Adrenal gland (tissue), 12 donors: ENCODE results near the gene CISH. TPM values are rescaled to one million over a fixed set of nuclear protein-coding genes. Genes with fewer than 3 reads are reported as not detected.

ENCODE experiments used
- DNase-seq, 7 donors: peaks; one replicate each; pipeline ENCODE4 v3.0.0-alpha.2; 2019 to 2020
- H3K27ac ChIP-seq, 5 donors: fragments of 200-600 bp; sonication (generic) in 4 of 5; 1 replicate in 3 of 5; 2 replicates in 2 of 5; pipeline versions ENCODE4 v1.5.1 to v1.8.0; 2016 to 2020; ENCODE audit warnings: mild to moderate bottlenecking in 1 of 5
- H3K27me3 ChIP-seq: fragments of 200-600 bp; 2 replicates; pipeline ENCODE4 v1.8.0; 2021
- H3K36me3 ChIP-seq, 2 donors: fragments of 200-600 bp; replicated peaks in 1 of 2; 1 replicate in 1 of 2; 2 replicates in 1 of 2; pipeline versions ENCODE4 v1.5.1 to v1.8.0; 2018 to 2022
- H3K4me1 ChIP-seq, 2 donors: fragments of 200-600 bp; replicated peaks in 1 of 2; 1 replicate in 1 of 2; 2 replicates in 1 of 2; pipeline versions ENCODE4 v1.5.1 to v1.8.0; 2018 to 2021
- H3K4me3 ChIP-seq, 4 donors: fragments of 200-600 bp; sonication (generic) in 3 of 4; one replicate each; pipeline ENCODE4 v1.5.1; 2016 to 2018
- H3K9me3 ChIP-seq, 3 donors: fragments of 200-600 bp; sonication (generic) in 1 of 3; replicated peaks in 1 of 3; 1 replicate in 2 of 3; 2 replicates in 1 of 3; pipeline versions ENCODE4 v1.5.1 to v1.8.0; 2016 to 2021
- CTCF ChIP-seq, 6 experiments: fragments of 450-650 bp in 4 of 6; fragments of 200-600 bp in 2 of 6; sonication (generic) in 1 of 6; IDR thresholded peaks; 1 replicate in 5 of 6; 2 replicates in 1 of 6; pipeline versions ENCODE4 v1.5.1 to v1.8.0; 2016 to 2021; ENCODE audit warnings: antibody characterized with exemption in 6 of 6, mild to moderate bottlenecking in 2 of 6, moderate library complexity in 1 of 6
- POLR2A ChIP-seq, 2 donors: fragments of 450-650 bp; IDR thresholded peaks; one replicate each; pipeline ENCODE4 v1.6.1; 2017; ENCODE audit warnings: antibody characterized with exemption in 2 of 2, mild to moderate bottlenecking in 2 of 2, moderate library complexity in 1 of 2
- WGBS, 4 donors: extraction: QIAGEN DNeasy Blood & Tissue Kit in 2 of 4; methylation state at CpG; one replicate each; pipeline versions ENCODE4 v1.1.5 to v1.1.7; 2013 to 2017; 5-methylcytosine and 5-hydroxymethylcytosine counted together
- intact Hi-C, 2 donors: fragments of 100-400 bp; cut with DNase I; formaldehyde crosslinking; loops; one replicate each; pipeline versions ENCODE4 v1.14.1 to v1.15.0; 2022 to 2023
- polyA plus RNA-seq, 3 donors: library from polyadenylated mRNA; stranded (reverse); fragments of 200-250 nt in 2 of 3; fragments of 350-450 nt in 1 of 3; fragmentation: Illumina TruSeq in 1 of 3; extraction: RNeasy Lipid Tissue Mini Kit (QIAGEN cat#74804) in 1 of 3; gene quantifications; one replicate each; pipeline ENCODE4 v1.2.3, GENCODE V29; 2013 to 2014
- total RNA-seq, 9 donors: library from RNA; depleted of rRNA in 4 of 9; stranded (reverse); fragments of >200 nt in 4 of 9; fragments of 120-200 nt in 1 of 9; fragmentation: NEBNext Ultra II Directional in 1 of 9; extraction: Animal tissue kit (Norgen Biotek cat#: 25700) in 1 of 9; gene quantifications; one replicate each; pipeline versions ENCODE4 v1.1.0 to v1.2.4, GENCODE V29; 2013 to 2023
- donor health status: healthy with polysubstance abuse.
- donor health status: Bipolar disorder and iron deficiency.
- donor health status: DM: yes; HTN: yes; CAD: no.
- donor health status: DM: no; HTN: no; CAD: no.
- donor health status: DM: no; HTN: no; CAD: no.
- donor health status: DM: yes; HTN: yes; CAD: no.

The CISH gene
- total and polyA plus RNA-seq, 12 donors, result 1.8 to 12.6 (median 5.1) TPM

GRCh38 chr3:50612234-50612882 lies 784 bp upstream of the CISH start:
- Histone ChIP-seq H3K27ac (peak overlapping the region in 4 of 5 donors; percentile 43 to 83 (median 78)), H3K9me3 (no peaks in the 10 kb centered on the region), H3K4me1 (peaks cover 7 to 36% of the 10 kb centered on the region in 2 donors), H3K36me3 (peaks cover 0 to 4% of the 10 kb centered on the region in 2 donors), H3K4me3 (peak overlapping the region in 2 of 4 donors; percentile 68 to 79), H3K27me3 (no peaks in the 10 kb centered on the region)
- intact Hi-C loops, result loop anchor here (2.0 to 10.0 kb wide), 3 partner anchors 40 to 762 kb away; no protein-coding TSS in a partner anchor
- no peak for TF ChIP-seq CTCF (IDR thresholded peaks at IDR 0.05)
- peak; percentile 15 to 22 for TF ChIP-seq POLR2A (IDR thresholded peaks at IDR 0.05)
- 7 to 25% (median 9%) methylated on average over 8 to 29 of the region's 29 CpGs for WGBS, 4 donors
- no peak for DNase-seq

- peak overlapping the region in 4 of 5 donors; percentile 43 to 83 (median 78) for H3K27ac ChIP-seq
Measured at GRCh38 chr3:50610992-50611463, 546 bp downstream of the CISH start.

GRCh38 chr3:50610181-50610971 lies 1.2 kb downstream of the CISH start:
- TF ChIP-seq POLR2A (IDR thresholded peaks at IDR 0.05) (no peak), CTCF (IDR thresholded peaks at IDR 0.05) (no peak)
- Histone ChIP-seq H3K4me3 (peak overlapping the region in 2 of 4 donors; percentile 68 to 79), H3K36me3 (peaks cover 0 to 18% of the 10 kb centered on the region in 2 donors), H3K27me3 (no peaks in the 10 kb centered on the region), H3K9me3 (no peaks in the 10 kb centered on the region), H3K27ac (peak overlapping the region in 3 of 5 donors; percentile 78 to 83 (median 78)), H3K4me1 (peaks cover 7 to 29% of the 10 kb centered on the region in 2 donors)
- 57 to 83% (median 73%) methylated on average over 4 to 6 of the region's 6 CpGs for WGBS, 4 donors
- peak in 3 of 7 donors; percentile 50 to 51 (median 51) for DNase-seq
- intact Hi-C loops, result loop anchor here (5.0 to 10.0 kb wide), 2 partner anchors 93 to 764 kb away; no protein-coding TSS in a partner anchor

More at GRCh38 chr3:50610992-50611463, 546 bp downstream of the CISH start:
- Histone ChIP-seq H3K36me3 (peaks cover 0 to 17% of the 10 kb centered on the region in 2 donors), H3K4me1 (peaks cover 7 to 30% of the 10 kb centered on the region in 2 donors), H3K27me3 (no peaks in the 10 kb centered on the region), H3K9me3 (no peaks in the 10 kb centered on the region), H3K4me3 (peak overlapping the region; percentile 10 to 79 (median 44))
- DNase-seq, result no peak
- TF ChIP-seq POLR2A (IDR thresholded peaks at IDR 0.05) (no peak), CTCF (IDR thresholded peaks at IDR 0.05) (no peak)
- intact Hi-C loops, result loop anchor here (5.0 to 10.0 kb wide), 2 partner anchors 94 to 764 kb away; no protein-coding TSS in a partner anchor
- 7 to 28% (median 24%) methylated on average over 5 to 10 of the region's 10 CpGs for WGBS, 4 donors

- intact Hi-C loops, result loop anchor here (5.0 to 10.0 kb wide), 2 partner anchors 92 to 765 kb away; no protein-coding TSS in a partner anchor
- H3K27me3 ChIP-seq, result no peaks in the 10 kb centered on the region
- no peak for TF ChIP-seq POLR2A (IDR thresholded peaks at IDR 0.05)
- no peak for TF ChIP-seq CTCF (IDR thresholded peaks at IDR 0.05)
- no peak for DNase-seq
- H3K9me3 ChIP-seq, result no peaks in the 10 kb centered on the region
- no peak overlapping the region for H3K27ac ChIP-seq
- H3K36me3 ChIP-seq, result peaks cover 0 to 18% of the 10 kb centered on the region in 2 donors
- WGBS, 4 donors, result 79 to 90% (median 83%) methylated on average over 3 of the region's 3 CpGs
- H3K4me1 ChIP-seq, result peaks cover 7 to 29% of the 10 kb centered on the region in 2 donors
- H3K4me3 ChIP-seq, result peak overlapping the region in 1 of 4 donors; percentile 68
Measured at GRCh38 chr3:50609763-50610085, 1.9 kb downstream of the CISH start.
